ENCODE measurements around the gene TLK1.

- TF ChIP-seq, protein P1, sequence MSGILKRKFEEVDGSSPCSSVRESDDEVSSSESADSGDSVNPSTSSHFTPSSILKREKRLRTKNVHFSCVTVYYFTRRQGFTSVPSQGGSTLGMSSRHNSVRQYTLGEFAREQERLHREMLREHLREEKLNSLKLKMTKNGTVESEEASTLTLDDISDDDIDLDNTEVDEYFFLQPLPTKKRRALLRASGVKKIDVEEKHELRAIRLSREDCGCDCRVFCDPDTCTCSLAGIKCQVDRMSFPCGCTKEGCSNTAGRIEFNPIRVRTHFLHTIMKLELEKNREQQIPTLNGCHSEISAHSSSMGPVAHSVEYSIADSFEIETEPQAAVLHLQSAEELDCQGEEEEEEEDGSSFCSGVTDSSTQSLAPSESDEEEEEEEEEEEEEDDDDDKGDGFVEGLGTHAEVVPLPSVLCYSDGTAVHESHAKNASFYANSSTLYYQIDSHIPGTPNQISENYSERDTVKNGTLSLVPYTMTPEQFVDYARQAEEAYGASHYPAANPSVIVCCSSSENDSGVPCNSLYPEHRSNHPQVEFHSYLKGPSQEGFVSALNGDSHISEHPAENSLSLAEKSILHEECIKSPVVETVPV (CRISPR knock-in tag; IDR thresholded peaks at IDR 0.05): no peak
- TF ChIP-seq SNAI2 (CRISPR knock-in tag; IDR thresholded peaks at IDR 0.05) (no peak), ZNF565 (CRISPR knock-in tag; conservative IDR thresholded peaks at IDR 0.05; ENCODE audit: low read depth) (no peak)
Observed at GRCh38 chr2:171174075-171174474, 13.4 kb upstream of the TLK1 start.
